ENCODE measurements around the gene HACD2.

DNA sequence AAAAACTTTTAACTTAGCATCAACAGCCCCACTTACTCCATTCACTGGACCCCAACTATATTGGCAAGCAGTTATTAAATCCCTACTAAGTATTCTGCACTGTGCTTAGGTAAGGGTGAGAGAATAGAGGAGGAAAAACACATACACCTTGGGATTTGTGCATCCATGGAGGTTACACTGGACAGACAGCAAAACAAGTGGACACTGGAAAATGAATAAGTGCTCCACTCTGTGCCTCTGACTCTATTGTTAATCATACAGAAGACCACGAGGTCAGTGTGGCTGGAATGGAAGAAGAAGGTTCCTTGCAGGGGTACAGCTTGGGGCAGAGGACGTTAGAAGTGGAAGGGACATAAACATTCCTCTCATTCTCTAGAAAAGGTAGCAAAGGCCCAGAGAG lies 139.2 kb downstream of the HACD2 start:
- TF ChIP-seq, protein P1, sequence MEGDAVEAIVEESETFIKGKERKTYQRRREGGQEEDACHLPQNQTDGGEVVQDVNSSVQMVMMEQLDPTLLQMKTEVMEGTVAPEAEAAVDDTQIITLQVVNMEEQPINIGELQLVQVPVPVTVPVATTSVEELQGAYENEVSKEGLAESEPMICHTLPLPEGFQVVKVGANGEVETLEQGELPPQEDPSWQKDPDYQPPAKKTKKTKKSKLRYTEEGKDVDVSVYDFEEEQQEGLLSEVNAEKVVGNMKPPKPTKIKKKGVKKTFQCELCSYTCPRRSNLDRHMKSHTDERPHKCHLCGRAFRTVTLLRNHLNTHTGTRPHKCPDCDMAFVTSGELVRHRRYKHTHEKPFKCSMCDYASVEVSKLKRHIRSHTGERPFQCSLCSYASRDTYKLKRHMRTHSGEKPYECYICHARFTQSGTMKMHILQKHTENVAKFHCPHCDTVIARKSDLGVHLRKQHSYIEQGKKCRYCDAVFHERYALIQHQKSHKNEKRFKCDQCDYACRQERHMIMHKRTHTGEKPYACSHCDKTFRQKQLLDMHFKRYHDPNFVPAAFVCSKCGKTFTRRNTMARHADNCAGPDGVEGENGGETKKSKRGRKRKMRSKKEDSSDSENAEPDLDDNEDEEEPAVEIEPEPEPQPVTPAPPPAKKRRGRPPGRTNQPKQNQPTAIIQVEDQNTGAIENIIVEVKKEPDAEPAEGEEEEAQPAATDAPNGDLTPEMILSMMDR (optimal IDR thresholded peaks at IDR 0.05 in 1 of 3, IDR thresholded peaks at IDR 0.05 in 1 of 3, conservative IDR thresholded peaks at IDR 0.05 in 1 of 3; ENCODE audit: extremely low read depth in 1 of 3, insufficient read depth in 2 of 3, low read length in 3 of 3) = no peak
- no peak for TF ChIP-seq EZH2 (IDR thresholded peaks at IDR 0.05; ENCODE audit: low read length)

Data from keratinocyte (primary cell).